Measurements from ENCODE around the gene TFAP2A.

- TF ChIP-seq, protein P1, sequence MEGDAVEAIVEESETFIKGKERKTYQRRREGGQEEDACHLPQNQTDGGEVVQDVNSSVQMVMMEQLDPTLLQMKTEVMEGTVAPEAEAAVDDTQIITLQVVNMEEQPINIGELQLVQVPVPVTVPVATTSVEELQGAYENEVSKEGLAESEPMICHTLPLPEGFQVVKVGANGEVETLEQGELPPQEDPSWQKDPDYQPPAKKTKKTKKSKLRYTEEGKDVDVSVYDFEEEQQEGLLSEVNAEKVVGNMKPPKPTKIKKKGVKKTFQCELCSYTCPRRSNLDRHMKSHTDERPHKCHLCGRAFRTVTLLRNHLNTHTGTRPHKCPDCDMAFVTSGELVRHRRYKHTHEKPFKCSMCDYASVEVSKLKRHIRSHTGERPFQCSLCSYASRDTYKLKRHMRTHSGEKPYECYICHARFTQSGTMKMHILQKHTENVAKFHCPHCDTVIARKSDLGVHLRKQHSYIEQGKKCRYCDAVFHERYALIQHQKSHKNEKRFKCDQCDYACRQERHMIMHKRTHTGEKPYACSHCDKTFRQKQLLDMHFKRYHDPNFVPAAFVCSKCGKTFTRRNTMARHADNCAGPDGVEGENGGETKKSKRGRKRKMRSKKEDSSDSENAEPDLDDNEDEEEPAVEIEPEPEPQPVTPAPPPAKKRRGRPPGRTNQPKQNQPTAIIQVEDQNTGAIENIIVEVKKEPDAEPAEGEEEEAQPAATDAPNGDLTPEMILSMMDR (IDR thresholded peaks at IDR 0.05; ENCODE audit: insufficient read depth, low read length, poor library complexity, severe bottlenecking) = no peak
- no peak for TF ChIP-seq EZH2phosphoT487 (conservative IDR thresholded peaks at IDR 0.05; ENCODE audit: low read length)
These were observed 32.6 kb downstream of the TFAP2A start for GRCh38 chr6:10382322-10382721.

All from SU-DHL-6 (cell line).